Measurements from ENCODE around the gene MISFA. TPM values are rescaled to one million over a fixed set of nuclear protein-coding genes. Genes with fewer than 3 reads are reported as not detected.
A peak's percentile ranks its signal among the peaks of the same experiment; 100 is the strongest.

MISFA gene
- 10 to 100 TPM in 1 of 4 donors, 1 to 10 TPM in 2, not detected in 1; 4.5 to 14.1 (median 4.5) TPM for total RNA-seq

DNA sequence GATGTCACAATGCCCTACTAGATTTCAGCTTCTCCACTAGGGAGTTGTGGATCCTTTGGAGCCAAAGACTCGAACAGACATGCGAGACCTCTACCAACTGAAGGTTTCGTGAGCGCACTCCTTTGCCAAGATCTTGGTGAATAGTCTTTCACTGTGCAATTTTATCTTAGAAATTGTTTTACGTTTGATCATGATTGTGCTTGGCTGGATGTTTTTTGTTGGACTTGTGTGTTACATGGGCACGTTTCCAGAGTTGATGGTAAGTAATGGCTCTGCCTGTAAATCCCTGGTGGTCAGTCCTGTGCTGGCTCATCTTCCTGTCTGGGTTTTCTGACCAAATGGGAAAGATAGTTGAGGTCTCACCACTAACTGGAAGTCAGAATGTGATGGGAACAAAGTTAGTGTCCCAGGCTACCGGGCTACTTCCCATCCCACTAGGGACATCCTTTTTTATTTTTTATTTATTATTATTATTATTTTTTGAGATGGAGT lies at the start of gene MISFA:
Gene MISFA, plus strand, starts transcription at position 51 of the 492 bp plus-strand sequence. Its CDS starts 140 bp downstream, at position 191.
- Histone ChIP-seq H3K4me1 (peaks cover 4 to 8% of the 10 kb centered on the region in 2 donors), H3K4me3 (no peak within 1 kb of the TSS), H3K9me3 (no peaks in the 10 kb centered on the region), H3K27ac (peak within 1 kb of the TSS; percentile 65 to 76 (median 72)), H3K27me3 (no peaks in the 10 kb centered on the region), H3K36me3 (peaks cover 0 to 16% of the 10 kb centered on the region in 2 donors)
- no peak for TF ChIP-seq POLR2A (IDR thresholded peaks at IDR 0.05)
- TF ChIP-seq, protein P1, sequence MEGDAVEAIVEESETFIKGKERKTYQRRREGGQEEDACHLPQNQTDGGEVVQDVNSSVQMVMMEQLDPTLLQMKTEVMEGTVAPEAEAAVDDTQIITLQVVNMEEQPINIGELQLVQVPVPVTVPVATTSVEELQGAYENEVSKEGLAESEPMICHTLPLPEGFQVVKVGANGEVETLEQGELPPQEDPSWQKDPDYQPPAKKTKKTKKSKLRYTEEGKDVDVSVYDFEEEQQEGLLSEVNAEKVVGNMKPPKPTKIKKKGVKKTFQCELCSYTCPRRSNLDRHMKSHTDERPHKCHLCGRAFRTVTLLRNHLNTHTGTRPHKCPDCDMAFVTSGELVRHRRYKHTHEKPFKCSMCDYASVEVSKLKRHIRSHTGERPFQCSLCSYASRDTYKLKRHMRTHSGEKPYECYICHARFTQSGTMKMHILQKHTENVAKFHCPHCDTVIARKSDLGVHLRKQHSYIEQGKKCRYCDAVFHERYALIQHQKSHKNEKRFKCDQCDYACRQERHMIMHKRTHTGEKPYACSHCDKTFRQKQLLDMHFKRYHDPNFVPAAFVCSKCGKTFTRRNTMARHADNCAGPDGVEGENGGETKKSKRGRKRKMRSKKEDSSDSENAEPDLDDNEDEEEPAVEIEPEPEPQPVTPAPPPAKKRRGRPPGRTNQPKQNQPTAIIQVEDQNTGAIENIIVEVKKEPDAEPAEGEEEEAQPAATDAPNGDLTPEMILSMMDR (IDR thresholded peaks at IDR 0.05 in 4 of 5, conservative IDR thresholded peaks at IDR 0.05 in 1 of 5): no peak
- no peak for DNase-seq
- ATAC-seq: no peak
- intact Hi-C loops (cut with DNase I; ENCODE audit: low total_unique reads): no loop called here
- in situ Hi-C loops (cut with MboI; ENCODE audit: low sequenced_read_pairs in 4 of 4): no loop called here

DNA sequence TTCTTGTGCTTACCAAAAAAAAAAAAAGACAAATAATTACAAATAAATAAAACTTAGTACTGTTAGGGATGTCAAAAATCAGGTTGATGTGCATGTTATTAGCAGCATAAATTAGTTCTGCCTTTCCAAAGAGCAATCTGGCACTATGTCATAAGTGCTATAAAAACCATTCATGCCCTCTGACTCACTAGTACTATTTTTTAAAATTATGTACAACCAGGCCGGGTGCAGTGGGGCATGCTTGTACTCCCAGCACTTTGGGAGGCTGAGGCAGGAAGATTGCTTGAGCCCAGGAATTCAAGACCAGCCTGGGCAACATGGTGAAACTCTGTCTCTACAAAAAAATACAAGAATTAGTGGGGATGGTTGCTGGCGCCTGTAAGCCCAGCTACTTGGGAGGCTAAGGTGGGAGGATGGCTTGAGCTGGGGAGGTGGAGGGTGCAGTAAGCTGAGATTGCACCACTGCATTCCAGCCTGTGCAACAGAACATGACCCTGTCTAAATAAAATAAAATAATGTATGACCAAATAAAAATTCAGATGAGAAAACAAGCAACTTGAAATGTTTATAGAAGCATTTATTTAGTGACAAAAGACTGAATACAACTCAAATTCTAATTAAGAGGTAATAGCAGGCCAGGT lies 36.4 kb upstream of the MISFA start:
- in situ Hi-C loops (cut with MboI; ENCODE audit: low sequenced_read_pairs in 4 of 4) (no loop called here), intact Hi-C loops (cut with DNase I; ENCODE audit: low total_unique reads) (no loop called here)
- DNase-seq (no peak), ATAC-seq (no peak)
- Histone ChIP-seq H3K36me3 (peaks cover 0 to 48% of the 10 kb centered on the region in 2 donors), H3K27ac (no peak overlapping the region), H3K4me3 (no peak overlapping the region), H3K4me1 (no peaks in the 10 kb centered on the region), H3K9me3 (no peaks in the 10 kb centered on the region), H3K27me3 (no peaks in the 10 kb centered on the region)
- TF ChIP-seq, protein P1 (IDR thresholded peaks at IDR 0.05 in 4 of 5, conservative IDR thresholded peaks at IDR 0.05 in 1 of 5): no peak
- no peak for TF ChIP-seq POLR2A (IDR thresholded peaks at IDR 0.05)

DNA sequence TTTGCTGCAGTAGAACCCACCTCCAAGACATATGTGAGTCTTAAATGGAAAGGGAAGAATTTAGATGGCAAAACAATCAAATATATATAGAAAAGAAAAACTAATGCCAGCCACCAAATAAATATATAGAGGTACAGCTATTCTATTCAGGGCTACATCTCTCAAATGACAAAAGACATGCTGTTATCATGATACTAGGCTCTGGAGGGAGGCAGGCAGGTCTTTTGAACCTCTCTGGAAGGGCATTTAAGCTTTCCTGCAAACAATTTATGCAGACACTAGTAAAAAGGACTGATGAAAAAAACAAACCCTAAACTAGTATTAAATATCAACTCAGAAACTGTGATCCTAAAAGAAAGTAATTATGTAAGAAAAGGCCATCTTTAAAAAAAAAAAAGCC lies 35.4 kb upstream of the MISFA start:
- no peaks in the 10 kb centered on the region for H3K9me3 ChIP-seq
- H3K27me3 ChIP-seq: no peaks in the 10 kb centered on the region
- H3K27ac ChIP-seq: no peak overlapping the region
- intact Hi-C loops (cut with DNase I; ENCODE audit: low total_unique reads): no loop called here
- peaks cover 0 to 49% of the 10 kb centered on the region in 2 donors for H3K36me3 ChIP-seq
- TF ChIP-seq, protein P1 (IDR thresholded peaks at IDR 0.05 in 4 of 5, conservative IDR thresholded peaks at IDR 0.05 in 1 of 5): no peak
- no peak for TF ChIP-seq POLR2A (IDR thresholded peaks at IDR 0.05)
- DNase-seq: no peak
- in situ Hi-C loops (cut with MboI; ENCODE audit: low sequenced_read_pairs in 4 of 4): no loop called here
- H3K4me3 ChIP-seq: no peak overlapping the region
- ATAC-seq: no peak
- H3K4me1 ChIP-seq: no peaks in the 10 kb centered on the region

DNA sequence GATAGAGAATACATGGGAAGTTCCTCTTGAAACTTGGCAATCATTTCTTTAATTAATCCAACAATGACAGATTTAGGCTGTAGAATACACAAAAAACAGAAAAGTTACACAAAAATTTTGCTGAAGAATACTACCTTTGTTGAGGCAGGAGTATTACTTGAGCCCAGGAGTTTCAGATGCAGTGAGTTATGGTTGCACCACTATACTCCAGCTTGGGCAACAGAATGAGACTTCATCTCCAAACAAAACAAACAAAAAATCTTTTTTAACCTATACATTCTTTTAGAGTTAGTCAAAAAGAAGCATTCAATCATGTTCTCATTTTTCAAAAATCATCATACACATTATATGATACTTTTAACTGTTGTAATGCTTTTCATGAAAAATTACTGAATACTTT lies 33.2 kb upstream of the MISFA start:
- Histone ChIP-seq H3K4me3 (no peak overlapping the region), H3K36me3 (peaks cover 0 to 59% of the 10 kb centered on the region in 2 donors), H3K27ac (peak overlapping the region in 1 of 4 donors; percentile 32), H3K9me3 (no peaks in the 10 kb centered on the region), H3K4me1 (no peaks in the 10 kb centered on the region), H3K27me3 (no peaks in the 10 kb centered on the region)
- TF ChIP-seq, protein P1 (IDR thresholded peaks at IDR 0.05 in 4 of 5, conservative IDR thresholded peaks at IDR 0.05 in 1 of 5): no peak
- ATAC-seq (no peak), DNase-seq (no peak)
- intact Hi-C loops (cut with DNase I; ENCODE audit: low total_unique reads) (no loop called here), in situ Hi-C loops (cut with MboI; ENCODE audit: low sequenced_read_pairs in 4 of 4) (no loop called here)

All from gastrocnemius medialis (tissue), 4 donors.